ENCODE results near the gene TAMALIN.
A peak's percentile ranks its signal among the peaks of the same experiment; 100 is the strongest.
"Not testable (repeated sequence)": the region's sequence is repeated elsewhere in the genome, so short reads cannot be mapped to it uniquely, and the experiment has no call there.

The TAMALIN gene

GRCh38 chr12:52006726-52007157 is at the start of gene TAMALIN:
TSS of gene TAMALIN (plus strand) at chr12:52006946. CDS start at chr12:52007020, 74 bp downstream.
- DNase-seq (ENCODE audit: low spot score) = peak; percentile 75

- no peak for DNase-seq (ENCODE audit: low spot score)
Observed at GRCh38 chr12:51958542-51958941, 48.2 kb upstream of the TAMALIN start.

- DNase-seq (ENCODE audit: low spot score) = no peak
Observed at GRCh38 chr12:51959211-51959610, 47.5 kb upstream of the TAMALIN start.

DNA sequence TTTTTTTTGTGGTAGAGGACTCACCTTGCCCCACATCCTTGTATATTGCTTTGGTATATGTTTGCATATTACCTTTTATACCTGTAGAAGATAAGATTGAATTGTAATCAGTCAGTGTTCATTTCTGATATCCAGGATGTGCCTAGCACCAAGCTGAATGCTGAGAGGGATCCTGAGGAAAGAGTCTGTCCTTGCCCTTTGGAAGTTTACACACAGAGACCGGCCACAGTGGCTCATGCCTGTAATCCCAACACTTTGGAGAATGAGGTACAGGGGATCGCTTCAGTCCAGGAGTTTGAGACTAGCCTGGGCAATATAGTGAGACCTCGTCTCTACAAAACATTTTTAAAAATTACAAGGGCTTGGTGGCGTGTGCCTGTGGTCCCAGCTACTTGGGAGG is 46.8 kb upstream of the TAMALIN start:
- no peak for DNase-seq (ENCODE audit: low spot score)

GRCh38 chr12:51960488-51960887 is 46.3 kb upstream of the TAMALIN start:
- no peak for DNase-seq (ENCODE audit: low spot score)

GRCh38 chr12:51960890-51961289 is 45.9 kb upstream of the TAMALIN start:
- DNase-seq (ENCODE audit: low spot score) = no peak

GRCh38 chr12:51961834-51962233 is 44.9 kb upstream of the TAMALIN start:
- DNase-seq (ENCODE audit: low spot score) = no peak

DNA sequence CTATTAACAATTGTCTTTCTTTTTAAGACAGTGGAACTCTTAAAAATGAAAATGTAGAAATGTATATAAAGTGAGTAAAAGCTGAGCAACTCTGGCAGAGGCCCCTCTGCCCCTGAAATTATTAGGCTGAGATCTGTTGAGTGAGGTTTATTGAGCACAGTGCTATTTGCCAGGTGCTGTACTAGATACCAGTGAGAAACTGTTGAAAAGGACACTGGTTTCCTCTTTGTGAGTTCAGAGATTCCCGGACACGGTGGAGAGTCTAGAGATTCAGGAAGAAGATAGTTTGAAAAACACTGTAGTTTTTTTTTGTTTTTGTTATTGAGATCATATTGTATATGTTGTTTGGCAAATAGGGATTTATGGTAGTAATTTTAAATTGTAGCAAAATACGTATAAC is 44.0 kb upstream of the TAMALIN start:
- DNase-seq (ENCODE audit: low spot score) = no peak

DNA sequence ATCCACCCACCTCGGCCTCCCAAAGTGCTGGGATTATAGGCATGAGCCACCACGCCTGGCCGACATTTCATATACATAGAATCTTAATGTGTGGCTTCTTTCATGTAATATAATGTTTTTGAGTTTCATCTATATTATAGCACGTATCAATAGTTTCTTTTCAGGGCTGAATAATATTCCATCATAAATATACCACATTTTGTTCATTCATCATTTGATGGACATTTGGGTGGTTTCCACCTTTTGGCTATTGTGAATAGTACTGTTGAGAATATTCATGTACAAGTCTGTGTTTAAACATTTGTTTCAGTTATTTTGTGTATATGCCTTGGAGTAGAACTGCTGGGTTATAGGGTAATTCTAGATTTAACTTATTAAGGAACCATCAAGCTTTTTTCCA is 43.3 kb upstream of the TAMALIN start:
- DNase-seq (ENCODE audit: low spot score) = no peak

- DNase-seq (ENCODE audit: low spot score) = no peak
Observed at GRCh38 chr12:51969643-51970042, 37.1 kb upstream of the TAMALIN start.

DNA sequence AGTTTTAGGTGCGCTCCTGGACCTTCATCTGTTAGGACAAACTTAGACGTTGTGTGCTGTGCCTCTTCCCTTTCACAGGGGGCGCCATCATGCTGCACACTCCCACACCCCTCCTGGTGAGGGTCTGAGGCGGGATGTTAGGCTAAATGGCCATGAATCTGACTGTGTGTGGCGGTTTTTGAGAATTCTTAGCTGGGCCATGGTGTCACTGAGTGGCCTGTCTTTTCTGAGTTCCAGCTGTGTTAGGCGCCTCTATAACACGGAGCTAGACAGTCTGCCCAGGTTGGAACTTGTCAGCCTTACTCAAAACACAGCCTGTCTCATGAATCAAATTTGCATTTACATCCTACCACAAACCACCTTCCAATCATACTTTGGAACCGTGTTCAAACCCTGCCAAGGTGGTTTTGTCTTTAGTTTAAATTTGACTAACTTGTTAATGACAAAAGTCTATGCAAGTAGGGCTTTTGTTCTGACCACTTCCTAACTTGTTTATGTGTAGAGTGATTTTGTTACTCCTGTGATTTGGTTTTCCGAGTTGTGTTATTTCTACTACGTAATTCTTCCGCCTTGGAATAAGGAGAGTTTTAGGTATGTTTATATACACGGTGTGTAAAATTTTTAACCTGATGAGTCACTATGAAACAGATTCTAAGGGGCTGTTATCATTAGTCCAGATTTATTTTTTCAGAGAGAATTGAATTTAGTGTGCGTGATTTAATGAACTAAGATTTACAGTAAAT is 35.7 kb upstream of the TAMALIN start:
- peak; percentile 55 for DNase-seq (ENCODE audit: low spot score)

- DNase-seq (ENCODE audit: low spot score) = no peak
Observed at GRCh38 chr12:51971679-51972421, 34.9 kb upstream of the TAMALIN start.

- DNase-seq (ENCODE audit: low spot score) = no peak
Observed at GRCh38 chr12:51972422-51972812, 34.3 kb upstream of the TAMALIN start.

- DNase-seq (ENCODE audit: low spot score) = no peak
Observed at GRCh38 chr12:51972849-51973273, 33.9 kb upstream of the TAMALIN start.

DNA sequence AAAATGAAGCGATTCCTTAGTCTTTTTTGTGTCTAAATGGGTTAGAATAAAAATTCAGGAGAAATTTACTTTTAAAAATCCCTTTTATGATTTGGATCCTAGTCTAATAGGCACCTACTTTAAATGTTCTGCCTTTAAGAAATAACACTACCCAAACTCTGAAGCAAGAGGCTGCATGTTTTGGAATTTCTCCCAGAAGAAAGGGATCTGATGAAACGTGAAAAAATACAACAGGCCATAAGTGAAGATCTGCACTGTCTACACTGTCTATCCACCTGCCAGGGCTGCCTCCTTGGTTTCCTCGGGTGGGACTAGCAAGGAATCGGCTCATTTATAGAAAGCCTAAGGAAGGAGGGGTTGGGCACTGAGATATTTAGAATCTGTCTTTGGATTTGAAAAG is 33.2 kb upstream of the TAMALIN start:
- DNase-seq (ENCODE audit: low spot score) = no peak

DNA sequence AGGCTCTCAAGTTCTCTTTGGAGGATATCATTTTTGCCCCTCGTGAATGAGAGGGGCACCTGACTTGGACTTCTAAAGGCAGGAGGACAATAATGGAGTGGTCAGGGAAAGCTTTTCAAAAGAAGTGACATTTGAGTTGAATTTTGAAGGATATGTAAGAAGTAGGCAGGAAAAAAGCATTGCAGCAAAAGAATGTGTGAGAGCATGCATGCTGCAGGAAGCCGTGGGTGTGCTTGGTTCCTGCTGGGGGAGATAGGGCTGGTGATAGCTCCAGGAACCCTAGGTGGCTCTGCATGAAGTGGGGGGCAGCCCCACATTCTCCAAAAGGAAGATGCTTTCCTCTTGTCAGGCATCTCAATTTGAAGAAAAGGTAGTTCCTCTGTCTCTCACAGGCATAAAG is 32.1 kb upstream of the TAMALIN start:
- no peak for DNase-seq (ENCODE audit: low spot score)

GRCh38 chr12:51975196-51975595 is 31.6 kb upstream of the TAMALIN start:
- DNase-seq (ENCODE audit: low spot score) = no peak

- DNase-seq (ENCODE audit: low spot score) = no peak
Observed at GRCh38 chr12:51976376-51977160, 30.2 kb upstream of the TAMALIN start.

DNA sequence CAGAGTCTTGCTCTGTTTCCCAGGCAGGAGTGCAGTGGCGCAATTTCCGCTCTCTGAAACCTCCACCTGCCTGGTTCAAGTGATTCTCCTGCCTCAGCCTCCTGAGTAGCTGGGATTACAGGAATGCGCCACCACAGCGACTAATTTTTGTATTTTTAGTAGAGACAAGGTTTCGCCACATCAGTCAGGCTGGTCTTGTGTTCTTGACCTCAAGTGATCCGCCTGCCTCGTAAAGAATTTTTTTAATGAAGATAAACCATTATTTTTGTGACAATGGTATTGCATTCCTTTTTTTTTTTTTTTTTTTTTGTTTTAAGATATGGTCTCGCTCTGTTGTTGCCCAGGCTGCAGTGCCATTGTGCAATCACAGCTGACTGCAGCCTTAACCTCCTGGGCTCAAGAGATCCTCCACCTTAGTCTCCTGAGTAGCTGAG is 29.4 kb upstream of the TAMALIN start:
- DNase-seq (ENCODE audit: low spot score) = no peak

DNA sequence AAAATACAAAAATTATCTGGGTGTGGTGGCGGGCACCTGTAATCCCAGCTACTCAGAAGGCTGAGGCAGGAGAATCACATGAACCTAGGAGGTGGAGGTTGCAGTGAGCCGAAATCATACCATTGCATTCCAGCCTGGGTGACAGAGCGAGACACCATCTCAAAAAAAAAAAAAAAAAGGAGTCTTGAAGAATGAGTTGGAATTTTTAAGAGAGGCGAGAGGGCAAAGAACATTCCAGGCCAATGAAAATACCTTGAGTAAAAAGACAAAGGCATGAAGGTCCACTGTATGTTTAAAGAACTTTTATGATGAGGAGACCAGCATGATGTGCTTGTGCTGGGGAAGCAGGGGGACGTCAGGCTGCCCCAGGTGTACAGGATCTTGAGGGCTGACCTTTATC is 27.4 kb upstream of the TAMALIN start:
- DNase-seq (ENCODE audit: low spot score) = not testable (repeated sequence)

DNA sequence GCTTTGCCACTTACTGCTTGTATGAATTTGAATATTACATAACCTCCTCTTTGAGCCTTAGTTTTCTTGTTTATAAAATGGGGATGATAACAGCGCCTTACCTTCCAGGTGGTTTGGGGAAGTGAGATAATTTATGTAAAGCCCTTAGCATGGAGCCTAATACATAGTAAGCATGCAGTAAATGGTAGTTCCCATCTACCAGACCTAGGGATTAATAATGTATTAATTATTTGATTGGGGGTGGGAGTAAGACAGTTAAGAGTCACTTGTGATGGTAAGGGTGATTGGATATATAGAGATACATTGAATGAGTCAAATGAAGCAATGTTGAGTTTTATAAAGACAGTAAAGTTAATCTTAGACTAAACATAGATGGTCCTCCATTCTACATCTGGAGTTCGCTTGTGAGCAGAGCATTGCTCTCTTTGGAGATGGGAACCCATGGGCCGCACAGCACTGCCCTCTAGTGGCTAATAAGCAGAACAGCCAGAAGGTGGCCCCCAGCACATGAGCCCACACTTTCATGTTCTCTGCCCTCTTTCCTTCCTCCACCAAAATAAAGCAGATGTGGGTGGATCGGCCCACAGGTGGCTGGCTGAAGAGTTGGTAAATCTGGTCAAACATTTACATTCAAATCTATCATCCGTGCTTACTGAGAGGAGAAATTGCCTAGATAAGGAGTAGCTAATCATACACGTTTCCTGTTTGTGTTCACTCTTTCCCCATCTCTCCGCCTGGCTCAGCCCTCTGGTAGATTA is 26.5 kb upstream of the TAMALIN start:
- DNase-seq (ENCODE audit: low spot score) = peak; percentile 91

- no peak for DNase-seq (ENCODE audit: low spot score)
Observed at GRCh38 chr12:51980809-51981127, 26.0 kb upstream of the TAMALIN start.

All from germinal center (tissue), 1 donor.